RKO (cell line): ENCODE results near the gene TTC12.

Source experiments
- DNase-seq: peaks from one replicate; pipeline ENCODE4 v3.0.0-alpha.2; 2016; ENCODE audit warnings: low spot score

Gene TTC12

GRCh38 chr11:113407163-113407562 is 92.8 kb downstream of the TTC12 start:
- DNase-seq, result no peak

DNA sequence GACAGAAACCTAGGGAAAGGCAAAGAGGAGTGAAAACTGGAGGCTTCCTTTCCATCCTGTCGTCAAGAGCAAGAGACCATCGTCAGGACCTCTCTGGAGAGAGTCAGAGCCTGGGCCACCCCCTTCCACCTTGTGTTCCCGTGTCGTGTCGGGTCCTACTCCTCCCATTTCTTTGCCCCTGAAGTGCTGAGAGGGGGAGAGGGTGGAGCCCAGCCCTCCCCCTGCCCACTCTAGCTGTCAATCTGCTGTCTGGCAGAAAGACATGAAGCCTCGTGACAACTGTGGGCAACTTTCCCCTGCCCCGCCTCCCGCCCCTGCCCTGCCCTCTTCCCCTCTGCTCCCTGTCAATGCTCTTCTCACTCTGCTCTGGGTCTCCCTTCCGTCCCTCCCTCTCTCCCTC is 93.8 kb downstream of the TTC12 start:
- no peak for DNase-seq

- DNase-seq, result no peak
Measured at GRCh38 chr11:113408887-113409286, 94.5 kb downstream of the TTC12 start.

- no peak for DNase-seq
Measured at GRCh38 chr11:113409526-113409925, 95.1 kb downstream of the TTC12 start.

GRCh38 chr11:113410414-113411135 is 96.2 kb downstream of the TTC12 start:
- no peak for DNase-seq

DNA sequence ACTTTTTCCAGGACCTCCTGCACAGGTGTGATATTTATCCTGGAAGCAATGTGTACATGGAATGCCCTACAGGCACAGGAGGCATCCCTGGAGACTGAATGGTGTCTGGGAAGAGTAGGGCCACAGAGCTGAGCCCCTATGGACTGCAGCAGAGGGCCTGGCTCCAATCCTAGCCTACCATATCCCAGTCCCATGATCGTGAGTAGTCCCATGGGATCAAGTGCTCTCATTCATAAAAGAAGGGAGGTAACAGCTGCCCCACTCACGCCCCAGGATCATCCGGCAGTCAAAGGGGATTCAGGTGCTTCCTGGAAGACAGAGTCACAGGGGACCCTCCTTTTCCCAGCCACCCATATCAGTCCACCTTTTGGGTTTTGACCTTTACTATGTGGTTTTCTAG is 97.2 kb downstream of the TTC12 start:
- no peak for DNase-seq

DNA sequence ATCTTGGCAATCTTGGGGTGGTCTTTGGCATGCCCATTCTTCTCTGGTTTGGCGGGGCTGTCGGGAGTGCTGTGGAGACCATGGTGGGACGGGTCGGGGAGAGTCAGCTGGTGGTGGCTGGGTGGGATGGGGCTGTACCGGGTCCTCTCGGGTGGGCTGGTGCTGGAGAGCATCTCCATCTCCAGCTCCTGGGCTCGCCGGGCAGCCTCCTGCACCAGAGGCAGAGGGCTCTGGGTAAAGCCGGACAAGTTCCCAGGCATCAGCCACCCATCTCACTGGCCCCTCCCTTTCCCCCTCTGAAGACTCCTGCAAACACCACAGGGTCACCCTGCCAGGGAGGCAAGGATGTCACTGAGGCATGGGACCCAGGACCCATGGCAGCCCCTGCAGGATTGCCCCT is 98.3 kb downstream of the TTC12 start:
- no peak for DNase-seq

GRCh38 chr11:113415343-113415742 is 101.0 kb downstream of the TTC12 start:
- no peak for DNase-seq
